Muscle of leg (tissue), 11 donors: ENCODE results near the gene PITX2. TPM values are rescaled to one million over a fixed set of nuclear protein-coding genes. Genes with fewer than 3 reads are reported as not detected.
A peak's percentile ranks its signal among the peaks of the same experiment; 100 is the strongest.

Experiments
- DNase-seq: peaks from one replicate; pipeline ENCODE4 v3.0.0; 2013
- H3K27ac ChIP-seq: one replicate; pipeline ENCODE4 v1.5.1; 2013; ENCODE audit warnings: mild to moderate bottlenecking, low read length, control low read depth
- H3K27me3 ChIP-seq: one replicate; pipeline ENCODE4 v1.6.1; 2013; ENCODE audit warnings: low read length; ENCODE audit not compliant: control insufficient read depth, insufficient read depth
- H3K36me3 ChIP-seq: one replicate; pipeline ENCODE4 v1.6.1; 2013; ENCODE audit warnings: low read length; ENCODE audit not compliant: control insufficient read depth, insufficient read depth
- H3K4me1 ChIP-seq: one replicate; pipeline ENCODE4 v1.6.1; 2013; ENCODE audit warnings: low read length; ENCODE audit not compliant: control insufficient read depth, insufficient read depth
- H3K4me3 ChIP-seq: one replicate; pipeline ENCODE4 v1.5.1; 2013; ENCODE audit warnings: low read length, control low read depth
- H3K9me3 ChIP-seq: replicated peaks from 2 replicates; pipeline ENCODE4 v1.6.1; 2013; ENCODE audit warnings: low read depth, low read length; ENCODE audit not compliant: control insufficient read depth
- WGBS: methylation state at CpG from one replicate; pipeline ENCODE4 v1.1.5; 2013; ENCODE audit warnings: missing lambda C conversion rate; ENCODE audit not compliant: insufficient coverage; 5-methylcytosine and 5-hydroxymethylcytosine counted together
- polyA plus RNA-seq, 8 donors: library from polyadenylated mRNA; unstranded; fragments of 120-200 nt; gene quantifications; one replicate each; pipeline versions ENCODE4 v1.2.1 to v1.2.3, GENCODE V29; 2013; ENCODE audit warnings: inconsistent platforms in 1 of 8, low replicate concordance in 1 of 8; ENCODE audit not compliant: insufficient read length in 8 of 8, insufficient read depth in 1 of 8
- total RNA-seq: library from RNA; stranded (reverse); fragments of 120-200 nt; gene quantifications from one replicate; pipeline ENCODE4 v1.2.4, GENCODE V29; 2013

Gene PITX2
- total and polyA plus RNA-seq, 9 donors: 23.4 to 43.7 (median 40.2) TPM

DNA sequence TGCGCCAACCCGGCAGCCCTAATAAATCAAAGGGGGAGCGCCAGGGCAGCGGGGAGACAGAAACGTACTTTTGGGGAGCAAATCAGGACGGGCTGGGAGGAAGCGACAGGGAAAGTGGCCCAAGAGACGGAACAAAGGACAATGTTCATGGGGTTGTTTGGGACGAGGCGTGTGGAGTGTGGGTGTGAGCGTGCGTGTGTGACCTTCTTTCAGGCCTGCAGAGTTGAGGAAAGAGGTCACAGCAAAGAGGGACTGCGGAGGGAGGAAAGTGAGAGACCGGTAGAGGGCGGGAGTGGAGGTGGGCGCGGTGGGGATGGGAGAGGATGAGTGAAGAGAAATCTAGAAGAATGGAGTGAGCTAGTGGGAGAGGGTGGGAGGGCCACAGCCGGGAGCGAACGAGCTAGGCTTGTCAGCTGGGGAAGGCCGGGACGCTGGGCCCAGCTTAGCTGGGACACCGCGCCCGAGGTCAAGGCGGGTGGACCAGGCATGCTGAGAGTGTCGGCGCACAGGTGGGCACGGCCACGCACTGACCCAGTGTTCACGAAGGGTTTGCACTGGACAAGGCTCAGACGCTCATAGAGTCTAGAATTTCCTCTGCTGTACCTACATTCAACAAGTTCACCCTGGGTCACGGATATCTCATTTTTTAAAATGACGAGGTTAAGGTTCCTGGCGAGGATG lies 14.7 kb upstream of the PITX2 start:
- Histone ChIP-seq H3K27ac (peak overlapping the region; percentile 94), H3K36me3 (peaks cover 4% of the 10 kb centered on the region), H3K9me3 (no peaks in the 10 kb centered on the region), H3K4me1 (peaks cover 10% of the 10 kb centered on the region), H3K4me3 (peak overlapping the region; percentile 69), H3K27me3 (peaks cover 80% of the 10 kb centered on the region)
- WGBS: 7% methylated on average over 29 of the region's 35 CpGs
- no peak for DNase-seq

DNA sequence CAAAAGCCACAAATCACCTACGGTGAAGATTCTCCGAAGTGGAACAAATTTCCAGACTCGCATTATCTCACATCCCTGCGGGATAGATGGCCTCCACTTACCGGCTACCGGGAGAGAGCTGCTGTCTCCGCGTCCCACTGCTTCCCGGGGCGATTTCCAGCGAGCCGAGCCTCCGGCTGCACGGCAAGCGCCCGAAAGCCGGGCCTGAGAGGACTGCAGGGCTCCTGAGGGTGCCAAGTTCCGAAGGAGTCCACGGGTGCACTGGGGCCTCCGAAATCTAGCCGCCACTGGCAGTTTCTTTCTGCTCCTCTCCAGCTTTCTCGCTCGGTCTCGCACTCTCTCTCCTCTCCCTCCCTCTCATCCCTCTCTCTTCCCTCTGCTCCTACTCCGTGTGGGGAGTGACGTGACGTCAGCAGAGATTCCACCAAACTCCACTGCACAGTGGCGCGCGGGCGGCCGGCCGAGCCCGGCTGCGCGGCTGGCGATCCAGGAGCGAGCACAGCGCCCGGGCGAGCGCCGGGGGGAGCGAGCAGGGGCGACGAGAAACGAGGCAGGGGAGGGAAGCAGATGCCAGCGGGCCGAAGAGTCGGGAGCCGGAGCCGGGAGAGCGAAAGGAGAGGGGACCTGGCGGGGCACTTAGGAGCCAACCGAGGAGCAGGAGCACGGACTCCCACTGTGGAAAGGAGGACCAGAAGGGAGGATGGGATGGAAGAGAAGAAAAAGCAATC lies 14.0 kb upstream of the PITX2 start:
- Histone ChIP-seq H3K9me3 (no peaks in the 10 kb centered on the region), H3K36me3 (peaks cover 9% of the 10 kb centered on the region), H3K4me1 (peaks cover 16% of the 10 kb centered on the region), H3K27me3 (peaks cover 83% of the 10 kb centered on the region), H3K27ac (peak overlapping the region; percentile 94), H3K4me3 (peak overlapping the region; percentile 69)
- under 1% methylated on average over 47 of the region's 56 CpGs for WGBS
- peak; percentile 89 for DNase-seq

DNA sequence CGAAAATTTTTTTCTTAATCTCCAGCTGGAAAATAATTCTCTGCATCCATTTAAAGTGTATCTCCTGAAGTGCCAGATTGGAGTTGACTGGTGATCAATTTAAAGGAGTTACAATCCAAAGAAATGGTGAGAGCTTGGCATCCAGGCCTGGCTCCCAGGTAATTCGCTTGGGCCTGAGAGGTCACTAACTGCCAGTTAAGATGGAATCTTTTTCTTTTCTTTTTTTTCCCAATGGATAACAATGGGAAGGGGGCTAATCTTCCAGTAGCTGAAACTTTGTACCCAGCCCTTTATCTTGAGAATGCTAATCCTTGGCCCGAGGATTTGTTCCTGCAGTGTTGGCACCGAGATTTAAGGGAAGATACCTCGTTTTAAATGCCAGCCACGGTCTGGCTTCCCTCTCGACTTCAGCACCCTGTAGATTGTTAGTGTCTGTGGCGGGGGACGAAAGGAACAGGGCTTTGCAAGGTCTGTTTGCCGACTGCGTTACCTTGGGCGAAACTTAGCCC lies 13.3 kb upstream of the PITX2 start:
- Histone ChIP-seq H3K27ac (peak overlapping the region; percentile 94), H3K27me3 (peaks cover 83% of the 10 kb centered on the region)
- 6% methylated on average over 3 of the region's 12 CpGs for WGBS

GRCh38 chr4:110635163-110635865 lies 12.4 kb upstream of the PITX2 start:
- peak overlapping the region; percentile 67 for H3K27ac ChIP-seq
- H3K4me3 ChIP-seq: peak overlapping the region; percentile 69
- H3K4me1 ChIP-seq: peaks cover 20% of the 10 kb centered on the region
- H3K36me3 ChIP-seq: peaks cover 9% of the 10 kb centered on the region
- no CpG with 5 or more reads among the region's 7 CpGs for WGBS
- H3K27me3 ChIP-seq: peaks cover 83% of the 10 kb centered on the region
- DNase-seq: no peak
- no peaks in the 10 kb centered on the region for H3K9me3 ChIP-seq

More for the DNA sequence above, 13.3 kb upstream of the PITX2 start:
- peaks cover 20% of the 10 kb centered on the region for H3K4me1 ChIP-seq
- H3K9me3 ChIP-seq: no peaks in the 10 kb centered on the region
- peaks cover 9% of the 10 kb centered on the region for H3K36me3 ChIP-seq
- H3K4me3 ChIP-seq: peak overlapping the region; percentile 69
- no peak for DNase-seq

GRCh38 chr4:110634350-110635162 lies 11.7 kb upstream of the PITX2 start:
- Histone ChIP-seq H3K36me3 (peaks cover 10% of the 10 kb centered on the region), H3K27ac (peak overlapping the region; percentile 67), H3K4me3 (peak overlapping the region; percentile 69), H3K9me3 (peaks cover under 1% of the 10 kb centered on the region), H3K4me1 (peaks cover 20% of the 10 kb centered on the region), H3K27me3 (peaks cover 85% of the 10 kb centered on the region)
- WGBS: no CpG with 5 or more reads among the region's 11 CpGs
- DNase-seq: no peak

DNA sequence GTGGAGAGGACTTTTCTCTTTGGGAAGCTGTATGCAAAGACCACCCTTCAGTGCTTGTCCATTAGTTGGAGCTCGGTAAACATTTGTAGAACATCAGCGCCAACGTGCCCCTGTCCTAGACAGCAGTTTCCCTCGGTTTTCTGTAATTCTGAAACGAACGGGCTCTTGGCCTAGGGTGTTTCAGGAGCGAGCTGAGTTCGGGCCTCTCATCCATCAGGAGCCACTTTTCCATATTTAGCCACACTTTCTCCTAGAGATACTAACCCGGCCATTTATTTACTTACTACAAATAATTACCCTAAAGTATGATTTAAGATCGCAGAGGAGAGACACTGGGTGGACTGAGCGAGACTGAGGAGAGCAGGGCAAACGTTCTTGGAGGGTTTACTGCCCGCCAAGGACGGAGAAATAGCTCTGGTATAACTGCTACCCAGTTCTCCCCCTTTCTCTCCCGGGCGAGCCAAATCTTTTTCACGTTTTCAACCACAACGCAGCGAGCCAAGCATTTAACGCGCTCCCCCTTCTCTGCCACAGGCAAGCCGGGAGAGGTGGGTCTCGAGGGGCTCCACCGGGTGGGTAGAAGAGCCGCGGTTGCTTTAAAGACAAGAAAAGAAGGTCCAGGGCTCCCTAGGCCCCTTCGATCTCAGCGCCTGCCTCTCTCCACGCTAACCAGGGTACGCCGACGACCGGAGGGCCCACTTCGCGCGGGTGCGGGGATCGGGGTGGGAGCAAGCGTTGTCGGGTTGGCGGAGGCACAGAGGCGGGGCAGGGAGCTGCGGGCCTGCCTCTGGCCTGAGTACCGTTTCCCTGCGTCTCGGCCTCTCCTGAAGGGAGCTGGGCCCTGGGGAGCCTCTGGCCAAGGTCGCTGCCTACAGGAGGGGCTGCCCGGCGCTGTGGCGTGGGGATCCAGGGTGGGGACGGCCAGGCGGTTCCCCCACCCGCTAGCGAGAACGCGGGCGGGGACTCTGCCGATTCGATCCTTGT lies 10.8 kb upstream of the PITX2 start:
- DNase-seq: peak; percentile 16
- Histone ChIP-seq H3K27me3 (peaks cover 88% of the 10 kb centered on the region), H3K27ac (peak overlapping the region; percentile 67), H3K36me3 (peaks cover 16% of the 10 kb centered on the region), H3K9me3 (peaks cover 2% of the 10 kb centered on the region), H3K4me3 (peak overlapping the region; percentile 69), H3K4me1 (peaks cover 20% of the 10 kb centered on the region)
- 10% methylated on average over 49 of the region's 59 CpGs for WGBS

DNA sequence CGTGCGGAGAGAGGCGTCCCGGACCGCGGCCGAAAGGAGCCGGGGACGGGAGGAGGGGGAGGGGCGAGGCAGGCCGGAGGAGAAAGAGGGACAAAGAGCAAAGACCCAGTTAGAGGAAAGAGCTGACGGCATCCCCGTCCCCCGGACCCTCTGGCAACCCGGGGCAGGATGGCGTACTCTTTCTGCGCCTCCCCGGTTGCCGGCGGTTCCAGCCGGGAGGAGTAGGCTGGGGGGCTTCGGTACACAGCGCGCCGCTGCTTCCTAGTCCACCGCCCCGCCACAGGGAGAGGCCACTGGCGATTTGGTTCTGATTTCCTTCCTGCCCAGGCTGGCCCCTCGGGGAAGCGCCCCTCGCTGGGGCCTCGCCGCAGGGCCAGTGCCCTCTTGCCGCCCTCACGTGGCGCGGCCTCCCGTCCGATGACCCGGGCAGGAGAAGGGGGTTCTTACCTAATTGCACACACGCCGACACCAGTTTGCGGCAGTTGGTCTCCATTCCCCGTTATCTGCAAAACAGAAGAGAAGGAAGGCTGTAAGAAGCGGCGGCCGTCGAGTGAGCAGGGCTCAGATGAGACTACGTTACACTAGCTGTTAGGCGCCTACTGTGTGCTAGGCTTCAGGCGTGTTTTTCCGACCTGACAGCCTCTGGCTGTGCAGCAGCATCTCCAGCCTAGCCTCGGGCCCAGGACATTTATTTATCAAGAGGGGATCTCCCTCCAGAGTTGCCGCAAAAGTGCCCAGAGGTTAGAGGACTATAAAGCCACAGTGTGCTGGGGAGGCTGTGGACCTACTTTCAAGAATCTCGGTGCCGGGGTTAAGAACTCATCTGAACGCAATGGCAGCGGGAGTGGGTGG lies 9.9 kb upstream of the PITX2 start:
- DNase-seq: no peak
- H3K4me3 ChIP-seq: no peak overlapping the region
- peaks cover 18% of the 10 kb centered on the region for H3K36me3 ChIP-seq
- peaks cover 20% of the 10 kb centered on the region for H3K4me1 ChIP-seq
- H3K27ac ChIP-seq: no peak overlapping the region
- WGBS: 9% methylated on average over 56 of the region's 58 CpGs
- peaks cover 86% of the 10 kb centered on the region for H3K27me3 ChIP-seq
- peaks cover 2% of the 10 kb centered on the region for H3K9me3 ChIP-seq
